Glutamatergic neuron (in vitro differentiated cells): ENCODE results near the gene RASD2. TPM values are rescaled to one million over a fixed set of nuclear protein-coding genes. Genes with fewer than 3 reads are reported as not detected.

Source experiments
- DNase-seq: peaks from one replicate; pipeline ENCODE4 v3.0.0; 2022
- H3K27ac Mint-ChIP-seq: one replicate; pipeline ENCODE4 v1.8.0; 2020; ENCODE audit warnings: mild to moderate bottlenecking, mixed read lengths, inconsistent platforms; ENCODE audit not compliant: unreplicated experiment
- H3K27me3 Mint-ChIP-seq: one replicate; pipeline ENCODE4 v1.8.0; 2020; ENCODE audit warnings: mild to moderate bottlenecking, moderate library complexity, mixed read lengths, inconsistent platforms; ENCODE audit not compliant: unreplicated experiment
- H3K36me3 Mint-ChIP-seq: one replicate; pipeline ENCODE4 v1.8.0; 2020; ENCODE audit warnings: mild to moderate bottlenecking, mixed read lengths, inconsistent platforms; ENCODE audit not compliant: unreplicated experiment
- H3K4me1 Mint-ChIP-seq: one replicate; pipeline ENCODE4 v1.8.0; 2020; ENCODE audit warnings: mild to moderate bottlenecking, low read depth, mixed read lengths, inconsistent platforms; ENCODE audit not compliant: unreplicated experiment
- H3K4me3 Mint-ChIP-seq: one replicate; pipeline ENCODE4 v1.8.0; 2020; ENCODE audit warnings: mild to moderate bottlenecking, mixed read lengths, inconsistent platforms; ENCODE audit not compliant: unreplicated experiment
- H3K9me3 Mint-ChIP-seq: one replicate; pipeline ENCODE4 v1.8.0; 2020; ENCODE audit warnings: mild to moderate bottlenecking, moderate library complexity, mixed read lengths, inconsistent platforms; ENCODE audit not compliant: unreplicated experiment
- total RNA-seq: library from RNA; stranded (reverse); fragmentation: NEBNext Ultra II Directional; extraction: Animal tissue kit (Norgen Biotek cat#: 25700); gene quantifications from one replicate; pipeline ENCODE4 v1.2.1, GENCODE V29; 2021; ENCODE audit not compliant: unreplicated experiment
- TF ChIP-seq, protein P1 (sequence below): fragments of 200-600 bp; sonication (generic); IDR thresholded peaks from one replicate; pipeline ENCODE4 v1.5.0; 2021; ENCODE audit not compliant: partially characterized antibody, unreplicated experiment

The RASD2 gene
- total RNA-seq, 1 donor from 2014 or later: 0.20 TPM

GRCh38 chr22:35551549-35552177, 11.0 kb downstream of the RASD2 start:
- H3K27me3 Mint-ChIP-seq: peaks cover 4% of the 10 kb centered on the region
- H3K9me3 Mint-ChIP-seq: peaks cover 9% of the 10 kb centered on the region
- no peak overlapping the region for H3K27ac Mint-ChIP-seq
- no peak overlapping the region for H3K4me3 Mint-ChIP-seq
- TF ChIP-seq, protein P1, sequence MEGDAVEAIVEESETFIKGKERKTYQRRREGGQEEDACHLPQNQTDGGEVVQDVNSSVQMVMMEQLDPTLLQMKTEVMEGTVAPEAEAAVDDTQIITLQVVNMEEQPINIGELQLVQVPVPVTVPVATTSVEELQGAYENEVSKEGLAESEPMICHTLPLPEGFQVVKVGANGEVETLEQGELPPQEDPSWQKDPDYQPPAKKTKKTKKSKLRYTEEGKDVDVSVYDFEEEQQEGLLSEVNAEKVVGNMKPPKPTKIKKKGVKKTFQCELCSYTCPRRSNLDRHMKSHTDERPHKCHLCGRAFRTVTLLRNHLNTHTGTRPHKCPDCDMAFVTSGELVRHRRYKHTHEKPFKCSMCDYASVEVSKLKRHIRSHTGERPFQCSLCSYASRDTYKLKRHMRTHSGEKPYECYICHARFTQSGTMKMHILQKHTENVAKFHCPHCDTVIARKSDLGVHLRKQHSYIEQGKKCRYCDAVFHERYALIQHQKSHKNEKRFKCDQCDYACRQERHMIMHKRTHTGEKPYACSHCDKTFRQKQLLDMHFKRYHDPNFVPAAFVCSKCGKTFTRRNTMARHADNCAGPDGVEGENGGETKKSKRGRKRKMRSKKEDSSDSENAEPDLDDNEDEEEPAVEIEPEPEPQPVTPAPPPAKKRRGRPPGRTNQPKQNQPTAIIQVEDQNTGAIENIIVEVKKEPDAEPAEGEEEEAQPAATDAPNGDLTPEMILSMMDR: no peak
- no peak for DNase-seq
- no peaks in the 10 kb centered on the region for H3K36me3 Mint-ChIP-seq
- peaks cover 11% of the 10 kb centered on the region for H3K4me1 Mint-ChIP-seq

- TF ChIP-seq, protein P1: no peak
- DNase-seq: peak; percentile 53
- peaks cover 11% of the 10 kb centered on the region for H3K4me1 Mint-ChIP-seq
- H3K27me3 Mint-ChIP-seq: peaks cover 4% of the 10 kb centered on the region
- H3K36me3 Mint-ChIP-seq: no peaks in the 10 kb centered on the region
- H3K9me3 Mint-ChIP-seq: peaks cover 9% of the 10 kb centered on the region
- no peak overlapping the region for H3K27ac Mint-ChIP-seq
- H3K4me3 Mint-ChIP-seq: no peak overlapping the region
These were observed 11.7 kb downstream of the RASD2 start for GRCh38 chr22:35552196-35552842.

DNA sequence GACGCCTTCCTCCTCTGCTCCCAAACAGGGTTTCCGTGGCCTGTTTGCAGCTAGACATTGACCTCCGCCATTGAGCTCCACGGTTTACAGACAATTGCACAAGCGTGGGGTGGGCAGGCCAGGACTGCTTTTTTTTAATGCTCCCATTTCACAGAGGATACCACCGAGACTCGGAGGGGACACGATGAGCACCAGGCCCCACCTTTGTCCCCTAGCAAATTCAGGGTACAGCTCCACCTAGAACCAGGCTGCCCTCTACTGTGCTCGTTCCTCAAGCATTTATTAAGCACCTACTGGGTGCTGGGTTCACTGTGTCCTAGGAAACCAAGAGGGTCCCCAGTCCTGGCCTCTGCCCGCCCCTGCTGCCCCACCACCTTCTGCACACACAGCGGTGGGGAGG, 12.2 kb downstream of the RASD2 start:
- no peaks in the 10 kb centered on the region for H3K36me3 Mint-ChIP-seq
- peaks cover 4% of the 10 kb centered on the region for H3K27me3 Mint-ChIP-seq
- no peak for DNase-seq
- no peak overlapping the region for H3K4me3 Mint-ChIP-seq
- H3K27ac Mint-ChIP-seq: no peak overlapping the region
- peaks cover 11% of the 10 kb centered on the region for H3K4me1 Mint-ChIP-seq
- H3K9me3 Mint-ChIP-seq: peaks cover 9% of the 10 kb centered on the region
- TF ChIP-seq, protein P1: no peak

- H3K4me3 Mint-ChIP-seq: no peak overlapping the region
- H3K27me3 Mint-ChIP-seq: peaks cover 4% of the 10 kb centered on the region
- TF ChIP-seq, protein P1: no peak
- H3K27ac Mint-ChIP-seq: no peak overlapping the region
- H3K4me1 Mint-ChIP-seq: peaks cover 11% of the 10 kb centered on the region
- H3K36me3 Mint-ChIP-seq: no peaks in the 10 kb centered on the region
- H3K9me3 Mint-ChIP-seq: peaks cover 9% of the 10 kb centered on the region
- DNase-seq: no peak
These were observed 12.7 kb downstream of the RASD2 start for GRCh38 chr22:35553341-35553740.

- no peak for DNase-seq
- Mint-ChIP-seq H3K4me1 (peaks cover 11% of the 10 kb centered on the region), H3K9me3 (peaks cover 9% of the 10 kb centered on the region), H3K27ac (no peak overlapping the region), H3K36me3 (no peaks in the 10 kb centered on the region), H3K27me3 (peaks cover 4% of the 10 kb centered on the region), H3K4me3 (no peak overlapping the region)
- TF ChIP-seq, protein P1: no peak
These were observed 13.7 kb downstream of the RASD2 start for GRCh38 chr22:35554297-35554845.
